T-helper 2 cell treated with Interferon-gamma antibody and Interleukin-4, amounts not matched to agents 100 ng/mL and 5 ng/mL, for 36 hours (primary cell): ENCODE measurements around the gene HAUS7. TPM values are rescaled to one million over a fixed set of nuclear protein-coding genes. Genes with fewer than 3 reads are reported as not detected.

ENCODE experiments used
- intact Hi-C: fragments of 100-400 bp; cut with micrococcal nuclease; formaldehyde crosslinking; loops from one replicate; pipeline ENCODE4 v1.15.1; 2023
- total RNA-seq: library from RNA; stranded (reverse); gene quantifications from 2 replicates; pipeline ENCODE4 v1.2.3, GENCODE V29; 2022

The HAUS7 gene
- 50.3 and 57.5 TPM in 2 replicates for total RNA-seq

- intact Hi-C loops, result loop anchor here (1.0 to 5.0 kb wide), 5 partner anchors 37 to 528 kb away; partner anchors contain the start of gene CCNQ
Observed at GRCh38 chrX:153470411-153471363, at the start of gene HAUS7. Gene HAUS7 (minus strand): TSS chrX:153470576. CDS start chrX:153470557, 19 bp downstream.

GRCh38 chrX:153519569-153520286 is 49.4 kb upstream of the HAUS7 start:
- intact Hi-C loops, result no loop called here

GRCh38 chrX:153517946-153518834 is 47.8 kb upstream of the HAUS7 start:
- intact Hi-C loops, result no loop called here

GRCh38 chrX:153517423-153517822 is 47.0 kb upstream of the HAUS7 start, which contains the start of gene ATP2B3:
Gene ATP2B3 (plus strand): TSS chrX:153517642. CDS start chrX:153536248, 18,606 bp downstream.
- intact Hi-C loops, result no loop called here

GRCh38 chrX:153516073-153516472 is 45.7 kb upstream of the HAUS7 start:
- intact Hi-C loops, result no loop called here

- intact Hi-C loops, result no loop called here
Observed at GRCh38 chrX:153515435-153515834, 45.1 kb upstream of the HAUS7 start.

- intact Hi-C loops, result no loop called here
Observed at GRCh38 chrX:153514259-153514658, 43.9 kb upstream of the HAUS7 start.

- intact Hi-C loops, result no loop called here
Observed at GRCh38 chrX:153513265-153513664, 42.9 kb upstream of the HAUS7 start.

GRCh38 chrX:153512501-153512893 is 42.1 kb upstream of the HAUS7 start:
- intact Hi-C loops, result no loop called here

GRCh38 chrX:153511784-153512500 is 41.6 kb upstream of the HAUS7 start:
- intact Hi-C loops, result no loop called here

GRCh38 chrX:153510383-153510782 is 40.0 kb upstream of the HAUS7 start:
- intact Hi-C loops, result no loop called here

GRCh38 chrX:153509592-153509991 is 39.2 kb upstream of the HAUS7 start:
- intact Hi-C loops, result no loop called here

GRCh38 chrX:153507484-153508178 is 37.3 kb upstream of the HAUS7 start:
- intact Hi-C loops, result loop anchor here (1.0 to 2.0 kb wide), 2 partner anchors 36 to 549 kb away; no protein-coding TSS in a partner anchor

- intact Hi-C loops, result no loop called here
Observed at GRCh38 chrX:153505361-153505760, 35.0 kb upstream of the HAUS7 start.

GRCh38 chrX:153504445-153505016 is 34.2 kb upstream of the HAUS7 start:
- intact Hi-C loops, result no loop called here

- intact Hi-C loops, result no loop called here
Observed at GRCh38 chrX:153502796-153503195, 32.4 kb upstream of the HAUS7 start.

GRCh38 chrX:153502131-153502530 is 31.8 kb upstream of the HAUS7 start:
- intact Hi-C loops, result no loop called here

- intact Hi-C loops, result no loop called here
Observed at GRCh38 chrX:153501530-153501929, 31.2 kb upstream of the HAUS7 start.

GRCh38 chrX:153500676-153501280 is 30.4 kb upstream of the HAUS7 start:
- intact Hi-C loops, result no loop called here
